Measurements from ENCODE around the gene WDR45B.
"Not testable (repeated sequence)": the region's sequence is repeated elsewhere in the genome, so short reads cannot be mapped to it uniquely, and the experiment has no call there.

Gene WDR45B

GRCh38 chr17:82577300-82577699 is 70.9 kb downstream of the WDR45B start:
- DNase-seq: no peak

- DNase-seq: not testable (repeated sequence)
Observed at GRCh38 chr17:82575581-82576221, 72.5 kb downstream of the WDR45B start.

- no peak for DNase-seq
Observed at GRCh38 chr17:82574041-82574440, 74.2 kb downstream of the WDR45B start.

- DNase-seq: no peak
Observed at GRCh38 chr17:82571855-82572254, 76.4 kb downstream of the WDR45B start.

GRCh38 chr17:82570277-82570676 is 78.0 kb downstream of the WDR45B start:
- DNase-seq: no peak

- no peak for DNase-seq
Observed at GRCh38 chr17:82569621-82570020, 78.6 kb downstream of the WDR45B start.

GRCh38 chr17:82568997-82569393 is 79.2 kb downstream of the WDR45B start:
- DNase-seq: no peak

GRCh38 chr17:82567286-82567685 is 81.0 kb downstream of the WDR45B start:
- no peak for DNase-seq

GRCh38 chr17:82566129-82566960 is 81.9 kb downstream of the WDR45B start:
- DNase-seq: no peak

- DNase-seq: no peak
Observed at GRCh38 chr17:82565551-82565950, 82.7 kb downstream of the WDR45B start.

Data from right forelimb (tissue), 1 donor.